GM12872 (cell line): ENCODE data around the gene MS4A15.

Experiments
- TF ChIP-seq, protein P1 (sequence below): IDR thresholded peaks from 3 replicates; pipeline ENCODE4 v1.5.1; 2011; ENCODE audit warnings: low read depth, mild to moderate bottlenecking, low read length, moderate library complexity; ENCODE audit not compliant: insufficient read depth

The MS4A15 gene

DNA sequence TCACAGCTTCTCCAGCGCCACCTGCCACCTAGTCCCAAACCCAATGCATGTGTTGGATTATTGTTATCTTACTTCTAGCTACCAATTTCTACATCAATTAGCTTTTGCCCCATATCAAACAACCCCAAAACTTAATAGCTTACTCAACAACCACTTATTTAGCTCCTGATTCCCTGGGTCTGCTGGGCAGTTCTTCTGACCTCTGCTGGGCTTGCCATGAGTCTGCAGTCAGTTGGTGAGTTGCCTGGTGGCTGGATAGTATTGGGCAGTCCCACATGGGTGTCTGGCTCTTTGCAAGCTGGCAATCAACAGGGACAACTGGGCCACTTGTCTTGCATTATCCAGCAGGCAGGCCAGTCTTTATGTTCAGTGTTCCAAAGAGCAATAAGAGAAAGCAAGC, 13.6 kb upstream of the MS4A15 start:
- TF ChIP-seq, protein P1, sequence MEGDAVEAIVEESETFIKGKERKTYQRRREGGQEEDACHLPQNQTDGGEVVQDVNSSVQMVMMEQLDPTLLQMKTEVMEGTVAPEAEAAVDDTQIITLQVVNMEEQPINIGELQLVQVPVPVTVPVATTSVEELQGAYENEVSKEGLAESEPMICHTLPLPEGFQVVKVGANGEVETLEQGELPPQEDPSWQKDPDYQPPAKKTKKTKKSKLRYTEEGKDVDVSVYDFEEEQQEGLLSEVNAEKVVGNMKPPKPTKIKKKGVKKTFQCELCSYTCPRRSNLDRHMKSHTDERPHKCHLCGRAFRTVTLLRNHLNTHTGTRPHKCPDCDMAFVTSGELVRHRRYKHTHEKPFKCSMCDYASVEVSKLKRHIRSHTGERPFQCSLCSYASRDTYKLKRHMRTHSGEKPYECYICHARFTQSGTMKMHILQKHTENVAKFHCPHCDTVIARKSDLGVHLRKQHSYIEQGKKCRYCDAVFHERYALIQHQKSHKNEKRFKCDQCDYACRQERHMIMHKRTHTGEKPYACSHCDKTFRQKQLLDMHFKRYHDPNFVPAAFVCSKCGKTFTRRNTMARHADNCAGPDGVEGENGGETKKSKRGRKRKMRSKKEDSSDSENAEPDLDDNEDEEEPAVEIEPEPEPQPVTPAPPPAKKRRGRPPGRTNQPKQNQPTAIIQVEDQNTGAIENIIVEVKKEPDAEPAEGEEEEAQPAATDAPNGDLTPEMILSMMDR, result no peak

DNA sequence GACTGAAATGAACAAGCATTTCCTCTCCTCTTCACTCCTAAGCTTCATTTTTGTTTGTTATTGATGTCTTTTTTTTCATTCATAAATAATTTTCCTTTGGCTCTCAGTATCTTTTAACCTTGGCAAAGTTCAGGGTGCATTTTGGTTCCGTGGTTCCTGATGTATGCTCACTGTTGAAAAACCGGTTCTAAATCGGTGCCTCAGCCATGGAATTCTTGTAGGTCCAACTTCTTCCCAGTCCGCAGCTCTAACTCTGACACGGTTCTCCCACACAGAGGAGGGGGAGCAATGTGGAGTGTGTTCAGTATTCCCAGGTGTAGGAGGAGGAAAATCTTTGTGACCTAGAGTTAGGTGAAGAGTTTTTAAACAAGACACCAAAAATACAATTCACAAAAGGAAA, 12.6 kb upstream of the MS4A15 start:
- TF ChIP-seq, protein P1, result no peak

DNA sequence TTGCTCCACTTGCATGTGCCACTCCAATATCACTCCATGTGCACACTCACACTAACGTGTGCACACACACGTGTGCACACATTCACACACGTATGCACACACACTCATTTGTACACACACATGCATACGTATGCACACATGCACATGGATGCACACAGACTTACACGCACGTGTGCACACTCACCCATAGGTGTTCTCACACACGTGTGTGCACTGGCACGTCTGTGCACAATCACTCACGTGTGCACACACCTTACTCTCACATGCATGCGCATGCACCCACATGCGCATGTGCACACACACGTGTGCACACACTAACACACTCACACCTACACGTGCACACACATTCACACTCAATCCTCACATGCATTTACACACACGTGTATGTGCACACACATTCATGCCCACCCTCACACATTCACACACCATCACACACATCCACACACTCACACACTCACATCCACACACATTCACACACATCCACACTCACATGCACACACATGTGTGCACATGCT, 9.3 kb upstream of the MS4A15 start:
- TF ChIP-seq, protein P1, result no peak

DNA sequence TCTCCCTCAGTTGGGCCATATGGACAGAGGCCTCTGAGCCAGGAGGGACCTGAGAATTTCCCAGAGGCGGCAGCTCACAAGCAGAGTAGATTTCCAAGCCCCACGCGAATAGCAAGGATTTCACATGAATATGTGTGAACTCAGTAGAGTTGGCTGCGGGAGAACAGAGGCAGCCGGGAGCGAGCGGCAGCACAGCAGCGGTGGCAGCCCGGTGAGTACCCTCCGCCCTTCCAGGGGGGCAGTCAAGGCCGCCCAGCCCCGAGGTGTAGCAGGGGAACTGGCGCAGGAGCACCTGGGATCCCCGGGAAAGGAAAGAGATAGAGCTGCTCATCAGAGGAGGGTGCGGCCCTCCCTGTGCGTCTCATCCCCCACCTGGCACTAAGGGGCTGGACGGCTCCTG, 8.4 kb upstream of the MS4A15 start:
- TF ChIP-seq, protein P1, result no peak

DNA sequence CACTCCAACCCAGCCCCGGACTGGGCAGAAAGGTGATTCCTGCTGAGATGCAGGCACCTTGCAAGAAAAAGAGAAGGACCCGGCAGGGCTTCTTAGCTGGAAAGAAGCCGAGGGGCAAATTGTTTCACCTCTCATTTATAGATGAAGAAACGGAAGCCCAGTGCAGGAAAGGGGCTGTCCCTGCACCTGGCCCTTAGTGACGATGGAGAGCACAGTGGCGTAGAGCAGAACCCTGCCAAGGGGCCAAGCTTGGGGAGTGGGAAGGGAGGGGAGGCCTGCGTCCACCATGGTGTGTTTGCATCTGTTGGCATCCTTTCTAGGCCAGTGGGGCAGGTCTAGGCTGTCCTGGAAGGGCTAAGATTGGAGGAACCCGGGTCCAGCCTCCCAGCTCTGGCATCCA, 7.8 kb upstream of the MS4A15 start:
- TF ChIP-seq, protein P1, result no peak

DNA sequence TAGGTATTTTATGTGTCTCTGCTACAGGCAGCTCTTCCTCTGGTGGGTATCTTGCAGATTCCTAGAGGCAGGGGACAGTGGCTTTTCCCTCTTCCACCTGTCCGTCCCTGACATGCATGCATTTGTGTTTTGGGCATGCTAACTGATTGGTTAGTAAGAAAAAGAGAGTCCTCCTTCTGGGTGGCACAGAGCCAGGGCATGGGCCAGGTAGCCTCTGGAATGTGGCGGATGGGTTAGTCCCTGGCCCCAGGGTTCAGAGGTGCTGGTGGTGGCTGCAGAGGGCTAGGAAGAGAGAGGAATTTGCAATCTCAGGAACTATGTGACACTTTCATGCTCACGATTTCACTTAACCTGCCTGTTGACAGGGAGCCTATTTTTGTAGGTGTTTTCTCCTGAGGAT, 5.8 kb upstream of the MS4A15 start:
- TF ChIP-seq, protein P1, result no peak

DNA sequence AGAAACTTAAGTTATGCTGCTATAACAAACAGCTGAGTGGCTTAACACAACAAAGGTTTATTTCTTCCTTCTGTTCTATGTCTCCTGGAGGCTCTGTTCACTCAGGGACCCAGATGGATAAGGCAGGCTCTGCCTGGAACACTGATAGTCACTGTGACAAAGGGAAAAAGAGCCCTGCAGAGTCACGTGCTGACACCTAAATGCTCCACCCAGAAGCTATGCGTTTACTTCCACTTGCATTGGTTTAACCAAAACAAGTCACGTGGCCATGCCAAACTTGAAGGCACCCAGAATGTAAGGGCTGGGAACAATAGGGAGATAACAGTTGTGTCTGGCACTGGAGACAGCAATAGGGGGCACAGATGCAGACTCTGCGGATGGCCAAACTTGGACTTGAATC, 3.4 kb upstream of the MS4A15 start:
- TF ChIP-seq, protein P1, result no peak

DNA sequence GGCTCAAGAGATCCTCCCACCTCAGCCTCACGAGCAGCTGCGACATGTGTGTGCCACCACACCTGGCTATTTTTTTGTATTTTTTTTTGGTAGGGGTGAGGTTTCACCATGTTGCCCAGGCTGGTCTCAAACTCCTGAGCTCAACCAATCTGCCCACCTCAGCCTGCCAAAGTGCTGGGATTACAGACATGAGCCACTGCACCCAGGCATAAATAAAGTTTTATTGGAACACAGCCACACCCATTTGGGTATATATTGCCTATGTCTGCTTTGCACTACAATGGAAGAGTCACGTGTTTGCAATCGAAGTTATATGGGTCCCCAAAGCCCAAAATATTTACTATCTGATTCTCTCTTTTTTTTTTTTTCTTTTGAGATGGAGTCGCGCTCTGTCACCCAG, 1.8 kb upstream of the MS4A15 start:
- TF ChIP-seq, protein P1, result no peak
